Type B pancreatic cell (in vitro differentiated cells): ENCODE measurements around the gene KCNA1. TPM values are rescaled to one million over a fixed set of nuclear protein-coding genes. Genes with fewer than 3 reads are reported as not detected.

Source experiments
- DNase-seq: peaks from one replicate; pipeline ENCODE4 v3.0.0; 2021; ENCODE audit warnings: mixed read lengths; ENCODE audit not compliant: unreplicated experiment; ENCODE audit errors: extremely low spot score
- H3K27ac Mint-ChIP-seq: 2 replicates; pipeline ENCODE4 v1.8.0; 2021; ENCODE audit warnings: mild to moderate bottlenecking, mixed read lengths
- H3K27me3 Mint-ChIP-seq: 2 replicates; pipeline ENCODE4 v1.8.0; 2021; ENCODE audit warnings: mixed read lengths
- H3K36me3 Mint-ChIP-seq: 2 replicates; pipeline ENCODE4 v1.8.0; 2021; ENCODE audit warnings: mixed read lengths
- H3K4me1 Mint-ChIP-seq: one replicate; pipeline ENCODE4 v1.8.0; 2021; ENCODE audit warnings: mixed read lengths; ENCODE audit not compliant: unreplicated experiment
- H3K4me3 Mint-ChIP-seq: 2 replicates; pipeline ENCODE4 v1.8.0; 2021; ENCODE audit warnings: mild to moderate bottlenecking, mixed read lengths
- H3K9me3 Mint-ChIP-seq: 2 replicates; pipeline ENCODE4 v1.8.0; 2021; ENCODE audit warnings: mixed read lengths
- total RNA-seq: library from RNA; stranded (reverse); gene quantifications from 2 replicates; pipeline ENCODE4 v1.2.1, GENCODE V29; 2021; ENCODE audit warnings: low replicate concordance
- TF ChIP-seq, protein P1 (sequence below): fragments of 200-600 bp; sonication (generic); conservative IDR thresholded peaks from 2 replicates; pipeline ENCODE4 v1.5.0; 2021; ENCODE audit warnings: antibody characterized with exemption, mild to moderate bottlenecking

The KCNA1 gene
- total RNA-seq, 1 donor from 2014 or later: 1.8 TPM

DNA sequence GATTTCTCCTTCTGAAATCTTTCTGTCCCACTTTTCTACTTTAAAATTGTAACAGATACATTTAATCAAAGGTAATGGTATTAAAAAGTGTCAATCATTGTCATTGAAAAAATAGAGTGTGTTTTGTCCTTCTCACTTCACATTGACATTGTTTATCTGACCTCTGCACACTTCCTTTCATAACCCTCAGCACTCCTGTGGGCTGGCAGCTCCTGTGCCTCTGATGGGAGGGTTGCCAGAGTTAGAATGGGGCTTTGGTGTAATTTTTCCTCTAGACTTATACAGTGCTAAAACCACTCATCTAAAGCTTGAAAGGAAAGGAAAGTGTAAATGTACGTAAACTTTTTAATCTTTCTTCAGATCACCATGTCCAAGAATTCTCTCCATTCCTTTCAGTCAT is 23.7 kb downstream of the KCNA1 start:
- DNase-seq: no peak
- Mint-ChIP-seq H3K9me3 (no peaks in the 10 kb centered on the region), H3K36me3 (no peaks in the 10 kb centered on the region), H3K27ac (no peak overlapping the region), H3K4me3 (no peak overlapping the region), H3K27me3 (peaks cover 62% of the 10 kb centered on the region), H3K4me1 (no peaks in the 10 kb centered on the region)
- TF ChIP-seq, protein P1, sequence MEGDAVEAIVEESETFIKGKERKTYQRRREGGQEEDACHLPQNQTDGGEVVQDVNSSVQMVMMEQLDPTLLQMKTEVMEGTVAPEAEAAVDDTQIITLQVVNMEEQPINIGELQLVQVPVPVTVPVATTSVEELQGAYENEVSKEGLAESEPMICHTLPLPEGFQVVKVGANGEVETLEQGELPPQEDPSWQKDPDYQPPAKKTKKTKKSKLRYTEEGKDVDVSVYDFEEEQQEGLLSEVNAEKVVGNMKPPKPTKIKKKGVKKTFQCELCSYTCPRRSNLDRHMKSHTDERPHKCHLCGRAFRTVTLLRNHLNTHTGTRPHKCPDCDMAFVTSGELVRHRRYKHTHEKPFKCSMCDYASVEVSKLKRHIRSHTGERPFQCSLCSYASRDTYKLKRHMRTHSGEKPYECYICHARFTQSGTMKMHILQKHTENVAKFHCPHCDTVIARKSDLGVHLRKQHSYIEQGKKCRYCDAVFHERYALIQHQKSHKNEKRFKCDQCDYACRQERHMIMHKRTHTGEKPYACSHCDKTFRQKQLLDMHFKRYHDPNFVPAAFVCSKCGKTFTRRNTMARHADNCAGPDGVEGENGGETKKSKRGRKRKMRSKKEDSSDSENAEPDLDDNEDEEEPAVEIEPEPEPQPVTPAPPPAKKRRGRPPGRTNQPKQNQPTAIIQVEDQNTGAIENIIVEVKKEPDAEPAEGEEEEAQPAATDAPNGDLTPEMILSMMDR: no peak

DNA sequence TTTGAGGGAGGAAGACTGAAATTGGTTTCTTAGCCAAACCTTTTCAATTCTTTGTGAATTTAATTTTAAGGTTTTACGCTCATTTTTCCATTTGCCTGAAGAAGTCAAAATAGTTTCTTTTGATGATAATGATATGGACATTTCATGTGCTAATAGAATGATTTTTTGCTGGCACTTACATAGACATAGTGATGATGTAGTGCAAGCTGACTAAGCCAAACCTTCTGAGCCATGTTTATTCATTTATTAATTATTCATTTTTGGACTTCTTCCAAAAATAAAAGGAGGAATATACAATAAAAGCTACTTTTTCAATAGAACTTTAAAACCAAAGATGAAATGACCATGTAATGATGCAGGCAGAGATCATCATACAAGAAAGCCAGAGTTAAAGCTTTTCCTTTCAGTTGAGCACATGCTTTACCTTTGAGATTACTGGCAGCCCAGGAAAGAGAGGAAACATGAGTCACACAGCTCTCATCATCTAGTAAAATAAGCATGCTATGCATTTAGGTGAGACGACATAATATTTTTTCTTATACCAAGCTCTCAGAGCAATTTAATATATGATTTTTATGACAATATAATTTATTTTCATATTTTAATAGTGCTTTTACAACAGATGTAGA is 24.8 kb downstream of the KCNA1 start:
- H3K36me3 Mint-ChIP-seq: no peaks in the 10 kb centered on the region
- TF ChIP-seq, protein P1: no peak
- no peaks in the 10 kb centered on the region for H3K9me3 Mint-ChIP-seq
- peaks cover 50% of the 10 kb centered on the region for H3K27me3 Mint-ChIP-seq
- no peak overlapping the region for H3K4me3 Mint-ChIP-seq
- no peaks in the 10 kb centered on the region for H3K4me1 Mint-ChIP-seq
- H3K27ac Mint-ChIP-seq: no peak overlapping the region
- no peak for DNase-seq

DNA sequence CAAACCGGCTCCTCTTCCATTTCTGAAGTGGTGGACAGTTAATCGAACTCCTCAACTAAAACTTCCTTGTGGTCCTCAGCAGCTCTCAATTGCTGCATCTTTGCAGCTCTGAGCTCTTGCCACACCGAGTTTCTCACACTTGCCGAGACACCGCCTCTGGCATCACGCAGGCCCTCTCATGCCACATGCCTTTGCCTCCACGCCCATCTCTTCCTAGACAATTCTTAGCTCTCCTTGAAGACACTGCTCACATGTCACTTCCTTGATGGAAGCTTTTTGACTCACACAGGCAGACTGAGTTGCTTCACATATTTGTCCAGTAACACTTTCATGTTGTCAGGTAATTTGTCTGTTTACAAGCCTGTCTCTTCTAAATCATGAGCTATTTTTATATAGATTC is 29.2 kb downstream of the KCNA1 start:
- H3K9me3 Mint-ChIP-seq: no peaks in the 10 kb centered on the region
- no peak overlapping the region for H3K4me3 Mint-ChIP-seq
- H3K27ac Mint-ChIP-seq: no peak overlapping the region

DNA sequence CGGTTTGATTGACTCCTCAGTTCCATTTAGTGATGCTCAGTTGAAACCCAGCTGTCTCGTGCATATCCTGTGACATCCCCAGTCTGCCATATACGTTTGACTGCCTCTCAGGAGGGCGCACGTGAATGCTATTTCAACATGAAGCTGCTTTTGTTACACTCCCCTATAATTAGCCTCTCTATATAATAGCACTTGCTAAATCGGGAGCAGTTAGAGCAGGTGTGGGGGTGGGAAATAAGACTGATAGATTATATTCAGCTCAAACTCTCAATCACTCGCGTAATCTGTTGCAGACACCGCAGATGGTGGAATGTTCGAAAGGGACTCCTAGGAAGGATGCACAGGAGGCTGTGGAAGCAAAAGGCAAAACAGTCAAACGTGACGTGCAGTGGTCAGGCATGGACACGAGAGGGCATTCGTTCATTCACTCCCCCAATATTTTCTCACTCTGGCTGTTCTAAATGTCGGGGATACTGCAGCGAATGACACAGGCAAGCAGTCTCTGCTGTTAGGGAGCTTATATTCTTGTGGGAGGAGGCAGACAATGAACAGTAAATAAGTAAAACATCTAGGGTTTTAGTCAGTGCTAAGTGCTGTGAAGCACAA is 29.8 kb downstream of the KCNA1 start:
- no peak overlapping the region for H3K27ac Mint-ChIP-seq
- H3K9me3 Mint-ChIP-seq: no peaks in the 10 kb centered on the region
- H3K36me3 Mint-ChIP-seq: no peaks in the 10 kb centered on the region
- TF ChIP-seq, protein P1: no peak
- H3K4me1 Mint-ChIP-seq: no peaks in the 10 kb centered on the region
- peaks cover 20% of the 10 kb centered on the region for H3K27me3 Mint-ChIP-seq
- no peak overlapping the region for H3K4me3 Mint-ChIP-seq
- no peak for DNase-seq

More for the DNA sequence above, 29.2 kb downstream of the KCNA1 start:
- H3K4me1 Mint-ChIP-seq: no peaks in the 10 kb centered on the region
- DNase-seq: no peak
- peaks cover 21% of the 10 kb centered on the region for H3K27me3 Mint-ChIP-seq
- H3K36me3 Mint-ChIP-seq: no peaks in the 10 kb centered on the region
- TF ChIP-seq, protein P1: no peak

DNA sequence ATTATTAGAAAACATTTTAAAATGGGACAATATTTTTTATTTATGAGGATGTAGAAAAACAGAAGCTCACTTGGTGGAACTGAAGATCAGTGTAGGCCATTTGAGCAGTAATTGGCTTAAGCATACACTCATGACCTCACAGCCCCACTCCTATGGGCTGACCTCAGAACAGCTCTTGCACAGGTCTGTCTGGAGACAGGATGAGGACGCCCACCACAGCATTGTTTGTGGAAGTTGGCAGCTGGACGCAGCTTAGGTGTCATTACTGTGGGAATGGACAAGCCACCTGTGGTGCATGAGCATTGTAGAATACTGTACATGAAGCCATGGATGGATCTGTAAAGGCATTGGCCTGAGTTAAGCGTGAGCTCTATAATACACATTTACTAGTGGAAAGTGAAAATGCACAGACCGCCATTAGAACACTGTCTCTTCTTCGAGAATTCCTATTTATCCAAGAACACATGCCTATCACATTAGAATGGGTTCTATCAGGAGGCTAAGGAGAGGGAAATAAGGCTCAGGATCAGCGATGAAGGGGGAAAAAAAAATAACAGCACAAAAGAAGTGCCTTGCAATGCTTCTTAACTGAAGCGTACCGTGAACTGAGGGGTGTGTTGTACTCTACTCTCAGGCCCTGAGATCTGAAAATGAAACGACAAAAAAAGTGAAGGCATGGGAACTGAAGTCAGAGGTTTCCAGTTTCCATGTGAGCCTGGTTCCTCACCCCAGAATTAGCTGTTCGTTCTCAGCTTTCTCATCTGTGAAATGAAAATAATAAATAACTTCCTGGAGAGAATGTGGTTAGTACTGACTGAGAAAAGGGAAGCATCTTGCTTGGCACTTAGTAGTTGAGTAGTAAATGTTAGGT is 33.6 kb downstream of the KCNA1 start:
- H3K4me3 Mint-ChIP-seq: no peak overlapping the region

More for the DNA sequence above, 33.6 kb downstream of the KCNA1 start:
- DNase-seq: no peak
- H3K27ac Mint-ChIP-seq: no peak overlapping the region
- H3K9me3 Mint-ChIP-seq: no peaks in the 10 kb centered on the region
- H3K27me3 Mint-ChIP-seq: peaks cover 32% of the 10 kb centered on the region
- peaks cover 4% of the 10 kb centered on the region for H3K4me1 Mint-ChIP-seq
- H3K36me3 Mint-ChIP-seq: no peaks in the 10 kb centered on the region
- TF ChIP-seq, protein P1: no peak
